Eye (tissue), 1 donor: ENCODE measurements around the gene HOXB1.
A peak's percentile ranks its signal among the peaks of the same experiment; 100 is the strongest.

Experiments used
- DNase-seq: peaks from one replicate; pipeline ENCODE4 v3.0.0-alpha.2; 2015

Gene HOXB1

GRCh38 chr17:48567209-48567608 lies 36.4 kb upstream of the HOXB1 start:
- no peak for DNase-seq

DNA sequence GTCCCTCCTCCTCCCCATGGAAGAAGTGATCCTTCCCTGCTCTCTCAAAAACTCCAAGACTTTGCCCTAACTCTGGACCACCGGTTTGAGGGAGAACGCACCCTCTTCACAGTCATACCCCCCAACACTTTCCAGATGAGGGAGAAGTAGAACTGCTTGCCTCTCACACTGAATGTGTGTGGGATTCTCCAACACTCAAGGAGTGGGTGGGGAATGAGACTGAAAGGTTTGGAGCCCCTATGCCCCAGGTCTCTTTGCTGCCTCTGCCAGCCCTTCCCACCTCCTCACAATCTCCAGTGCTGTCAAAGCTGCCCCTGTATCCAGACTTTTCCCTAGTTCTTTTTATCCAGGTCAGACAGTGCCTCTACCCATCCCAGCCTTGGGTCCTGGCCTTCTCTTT lies 35.9 kb upstream of the HOXB1 start:
- DNase-seq = no peak

DNA sequence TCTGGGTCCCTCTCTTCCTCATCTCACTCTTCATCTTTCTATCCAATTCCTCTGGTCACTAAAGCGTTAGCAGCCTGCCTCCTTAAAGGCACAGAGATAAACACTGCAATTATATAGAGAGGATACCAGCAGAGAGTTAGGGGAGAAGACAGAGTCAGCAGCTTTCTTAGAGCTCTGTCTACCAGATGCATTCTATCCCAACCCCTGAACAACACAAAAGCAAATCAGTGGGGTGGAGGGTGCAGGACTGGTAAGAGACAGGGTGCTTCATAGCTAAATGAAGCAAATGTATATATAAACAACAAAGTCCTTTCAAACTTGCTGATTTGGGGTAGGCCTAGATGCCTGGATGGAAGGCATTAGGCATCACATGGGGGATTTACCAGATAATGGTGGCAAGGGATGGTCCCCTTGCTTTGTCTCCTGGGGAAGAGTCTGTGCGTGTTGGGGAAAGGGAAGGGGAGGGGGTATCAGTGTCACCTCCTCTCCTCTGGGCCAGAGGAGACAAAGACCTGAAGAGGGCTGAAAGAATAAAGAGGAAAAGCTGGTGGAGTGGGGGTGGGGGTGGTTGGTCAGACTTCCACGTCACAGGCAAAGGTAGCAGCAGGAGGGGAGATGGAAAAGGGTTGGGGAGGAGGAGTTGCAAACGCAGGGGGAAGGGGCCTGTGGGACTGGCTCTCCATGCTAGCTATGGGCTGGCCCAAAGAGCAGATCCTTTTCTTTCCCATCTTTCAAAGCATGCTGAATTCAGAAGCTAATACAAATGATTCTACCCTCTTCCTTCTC lies 35.3 kb upstream of the HOXB1 start:
- DNase-seq = no peak

DNA sequence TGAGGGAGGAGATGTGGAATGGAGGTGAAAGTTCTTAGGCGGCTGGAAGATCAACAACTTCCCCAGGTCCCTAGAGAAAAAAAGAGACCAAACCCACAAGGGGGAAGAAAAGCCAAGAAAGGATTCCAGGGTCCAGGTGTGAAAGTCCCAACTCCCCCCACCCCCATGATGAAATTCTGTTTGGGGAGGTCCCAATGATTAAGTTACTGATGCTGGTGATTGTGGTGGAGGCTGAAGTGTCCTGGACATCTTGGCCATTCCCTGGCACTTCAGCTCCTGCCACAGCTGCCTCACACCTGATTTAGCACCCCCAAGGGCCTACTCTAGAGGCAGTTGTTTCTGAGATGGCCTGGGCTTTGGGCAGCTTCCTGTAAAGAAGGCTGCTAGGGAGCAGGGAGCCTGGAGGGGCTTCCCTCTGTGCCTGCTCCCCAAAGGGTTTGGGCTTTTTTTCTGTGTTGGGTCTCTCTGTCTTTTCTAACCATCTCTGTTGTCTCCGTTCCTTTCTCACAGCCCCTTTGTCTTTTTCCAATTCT lies 34.3 kb upstream of the HOXB1 start:
- DNase-seq = no peak

DNA sequence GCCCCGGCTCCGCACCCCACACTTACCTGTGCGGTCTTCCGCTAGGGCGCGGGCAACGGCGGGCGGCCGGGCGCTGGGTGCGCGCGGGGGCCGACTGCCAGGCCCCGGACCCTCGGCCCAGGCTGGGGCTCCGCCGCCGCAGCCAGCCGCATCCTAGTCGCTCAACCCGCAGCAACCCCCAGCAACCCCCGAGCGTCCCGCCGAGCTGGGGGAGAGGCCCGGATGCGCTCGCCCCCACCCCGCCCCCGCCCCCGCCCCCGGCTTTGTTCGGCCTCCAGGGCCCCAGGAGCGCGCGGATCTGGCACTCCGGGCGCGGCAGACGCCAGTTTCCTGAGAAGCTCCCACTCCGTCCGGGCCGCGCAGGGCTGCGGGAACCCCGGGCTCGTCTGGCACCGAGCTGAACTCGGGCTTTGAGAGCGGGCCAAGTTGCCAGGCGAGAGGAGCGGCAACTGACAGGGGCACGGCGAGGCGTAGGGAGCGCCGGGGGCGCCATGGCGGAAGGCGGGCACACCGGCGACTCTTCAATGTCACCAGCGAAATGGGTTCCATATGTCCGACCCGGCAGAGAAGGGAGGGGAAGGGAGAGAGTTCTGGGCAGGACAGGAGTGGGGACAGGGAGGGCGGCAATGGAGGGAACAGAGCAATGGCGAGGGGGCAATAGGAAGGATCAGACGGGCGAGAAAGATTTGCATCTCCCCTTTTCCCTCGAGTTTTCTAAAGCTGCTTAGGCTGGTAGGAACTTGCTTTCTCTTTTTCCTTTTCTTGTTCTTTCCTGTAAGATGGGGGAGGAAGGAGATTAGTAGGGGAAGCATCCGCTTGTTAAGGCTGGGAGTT lies 33.6 kb upstream of the HOXB1 start:
- DNase-seq = no peak

DNA sequence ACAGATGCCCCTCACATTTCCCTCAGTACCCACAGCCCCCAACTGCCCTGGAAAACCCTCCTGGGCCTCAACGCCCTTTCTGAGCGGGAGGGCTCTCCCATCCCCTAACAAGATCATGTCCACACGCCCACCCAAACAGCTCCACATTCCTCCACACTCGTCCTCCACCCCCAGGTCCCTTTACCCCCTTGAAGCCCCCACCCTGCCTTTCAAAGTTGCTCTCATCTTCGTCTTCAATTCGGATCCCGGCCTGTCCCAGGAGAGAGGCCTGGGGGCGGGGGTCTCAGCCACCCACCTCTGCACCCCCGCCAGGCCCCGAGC lies 33.0 kb upstream of the HOXB1 start:
- DNase-seq = no peak

GRCh38 chr17:48563385-48563838 lies 32.6 kb upstream of the HOXB1 start:
- no peak for DNase-seq

- no peak for DNase-seq
Measured at GRCh38 chr17:48562934-48563333, 32.1 kb upstream of the HOXB1 start.

DNA sequence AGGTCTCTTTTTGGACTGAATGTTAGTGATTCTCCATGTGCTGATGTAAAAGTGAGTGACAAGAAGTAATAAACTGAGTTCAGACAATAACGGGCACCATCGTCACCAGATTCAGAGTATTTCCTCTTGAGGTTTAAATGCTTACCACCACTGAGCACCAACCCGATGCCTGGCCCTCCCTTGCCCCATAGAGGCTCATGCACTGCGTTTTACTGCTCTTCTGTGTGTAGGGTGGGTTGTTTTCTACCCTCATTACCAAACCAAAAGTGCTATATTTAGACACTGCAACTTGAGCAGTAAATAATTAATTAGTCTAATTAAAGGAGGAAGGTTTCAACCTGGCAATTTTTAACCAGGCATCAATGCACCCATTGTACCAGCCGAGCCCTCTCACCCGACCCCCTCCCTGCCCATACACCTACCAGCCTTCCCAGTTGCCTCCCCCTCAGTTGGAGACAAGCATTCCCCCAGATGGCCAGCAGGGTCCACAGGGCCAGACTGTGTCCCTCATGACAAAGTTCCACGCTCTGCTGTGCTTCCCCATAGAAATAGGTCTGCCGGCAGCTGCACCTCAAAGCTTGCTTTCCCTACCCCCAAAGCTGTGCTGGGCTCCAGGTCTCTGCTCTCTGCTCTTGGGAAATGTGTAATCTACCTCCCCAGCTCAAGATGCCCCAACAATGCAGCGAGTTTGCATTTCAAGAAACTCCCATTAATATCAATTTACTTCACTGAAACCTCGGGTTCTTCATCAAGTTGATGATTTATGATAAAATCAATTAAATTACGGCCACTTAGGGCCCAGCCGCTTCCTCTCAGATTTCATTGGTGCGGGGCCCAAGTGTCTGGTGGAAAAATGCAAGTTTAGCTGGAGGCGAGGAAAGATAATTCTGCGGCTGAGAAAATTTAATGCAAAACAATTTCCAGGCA lies 31.3 kb upstream of the HOXB1 start:
- no peak for DNase-seq

DNA sequence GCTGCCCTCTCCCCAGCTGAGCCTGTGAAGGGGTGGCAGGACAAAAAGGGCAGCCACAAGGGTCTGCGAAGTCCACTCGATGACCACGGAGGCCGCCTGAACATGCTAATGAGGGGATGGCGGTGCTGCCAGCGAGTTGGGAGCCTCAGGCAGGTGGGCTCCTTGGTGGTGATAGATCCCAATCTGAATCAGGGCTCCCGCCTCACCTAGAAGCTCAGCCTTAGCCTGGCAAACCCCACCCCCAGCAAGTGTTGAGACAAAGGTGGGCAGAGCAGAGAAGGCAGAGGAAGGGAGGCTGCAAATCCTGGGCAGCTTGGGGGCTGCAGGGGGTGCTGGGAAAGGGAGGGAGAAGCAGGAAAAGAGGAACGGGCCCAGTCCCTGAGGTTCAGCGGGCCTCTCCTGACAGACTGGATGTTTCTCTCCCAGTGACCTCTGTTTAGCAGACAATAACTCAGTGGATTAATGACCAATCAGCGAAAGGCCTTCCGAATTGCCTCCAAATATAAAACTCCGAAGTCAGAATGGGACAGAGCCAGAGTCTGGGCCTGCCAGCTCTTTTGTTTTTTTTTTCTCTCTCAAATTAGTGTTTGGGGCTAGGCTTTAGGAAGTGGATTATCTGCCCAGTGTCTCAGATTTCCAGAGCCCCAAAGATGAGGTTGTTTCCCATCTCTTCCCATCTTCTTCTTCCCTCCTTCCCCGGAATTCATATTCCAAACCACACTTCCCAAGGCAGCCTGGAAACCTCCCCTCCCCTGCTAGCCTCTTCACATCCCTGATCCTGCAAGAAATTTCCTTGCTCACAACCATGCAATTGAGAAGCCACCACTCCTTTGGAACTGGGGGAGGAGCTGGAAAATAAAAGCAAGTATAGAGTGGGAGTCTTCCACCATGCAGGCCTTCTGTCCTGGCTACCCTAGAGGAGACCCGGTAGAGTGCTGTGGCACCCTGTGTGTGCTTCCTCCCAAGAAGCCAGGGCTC lies 29.3 kb upstream of the HOXB1 start:
- no peak for DNase-seq

DNA sequence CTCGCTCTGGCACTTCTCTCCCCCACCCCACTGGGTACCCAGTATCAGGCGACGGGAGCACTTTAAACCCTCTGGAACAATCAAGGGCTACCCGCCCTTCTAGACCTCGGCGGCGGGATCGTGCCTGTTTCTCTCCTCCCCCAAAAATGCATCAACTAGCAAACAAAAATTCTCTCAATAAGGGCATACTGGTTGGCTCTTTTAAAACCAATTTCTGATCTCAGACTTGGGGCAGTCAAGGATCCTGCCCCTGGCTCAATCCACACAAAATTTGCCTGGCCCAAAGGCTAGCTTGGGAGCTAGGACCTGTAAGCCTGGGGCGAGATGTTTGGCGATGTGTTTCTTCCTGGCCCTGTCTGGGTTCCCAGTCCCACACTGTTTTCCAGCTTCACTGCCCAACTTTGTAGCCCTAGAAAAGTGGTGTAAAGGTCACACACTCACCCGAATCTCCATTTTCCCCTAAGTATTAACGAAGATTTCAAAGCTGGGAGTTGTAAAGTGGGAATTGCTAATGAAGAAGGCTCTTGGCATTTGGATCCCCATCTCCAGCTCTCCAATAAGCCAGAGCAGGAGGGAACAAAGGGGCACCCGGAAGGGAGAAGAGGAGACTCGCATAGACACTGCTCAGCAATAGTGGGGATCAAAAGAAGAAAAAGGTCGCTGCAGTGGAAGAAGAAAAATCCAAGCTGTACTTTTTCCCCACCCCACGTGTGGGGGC lies 28.5 kb upstream of the HOXB1 start:
- no peak for DNase-seq

DNA sequence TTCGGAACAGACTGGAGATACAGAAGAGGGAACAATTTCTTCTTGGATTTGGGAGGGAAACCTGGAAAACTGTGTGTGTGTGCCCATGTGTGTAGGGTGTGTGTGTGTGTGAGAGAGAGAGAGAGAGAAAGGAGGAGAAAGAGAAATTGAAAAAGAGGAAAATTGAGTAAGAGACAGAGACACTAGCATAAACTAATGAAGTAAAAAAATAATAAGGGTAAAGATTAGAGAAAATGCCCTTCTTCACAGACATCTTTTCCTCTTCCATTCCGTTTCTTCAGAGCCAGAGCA lies 28.0 kb upstream of the HOXB1 start:
- DNase-seq = peak; percentile 19

DNA sequence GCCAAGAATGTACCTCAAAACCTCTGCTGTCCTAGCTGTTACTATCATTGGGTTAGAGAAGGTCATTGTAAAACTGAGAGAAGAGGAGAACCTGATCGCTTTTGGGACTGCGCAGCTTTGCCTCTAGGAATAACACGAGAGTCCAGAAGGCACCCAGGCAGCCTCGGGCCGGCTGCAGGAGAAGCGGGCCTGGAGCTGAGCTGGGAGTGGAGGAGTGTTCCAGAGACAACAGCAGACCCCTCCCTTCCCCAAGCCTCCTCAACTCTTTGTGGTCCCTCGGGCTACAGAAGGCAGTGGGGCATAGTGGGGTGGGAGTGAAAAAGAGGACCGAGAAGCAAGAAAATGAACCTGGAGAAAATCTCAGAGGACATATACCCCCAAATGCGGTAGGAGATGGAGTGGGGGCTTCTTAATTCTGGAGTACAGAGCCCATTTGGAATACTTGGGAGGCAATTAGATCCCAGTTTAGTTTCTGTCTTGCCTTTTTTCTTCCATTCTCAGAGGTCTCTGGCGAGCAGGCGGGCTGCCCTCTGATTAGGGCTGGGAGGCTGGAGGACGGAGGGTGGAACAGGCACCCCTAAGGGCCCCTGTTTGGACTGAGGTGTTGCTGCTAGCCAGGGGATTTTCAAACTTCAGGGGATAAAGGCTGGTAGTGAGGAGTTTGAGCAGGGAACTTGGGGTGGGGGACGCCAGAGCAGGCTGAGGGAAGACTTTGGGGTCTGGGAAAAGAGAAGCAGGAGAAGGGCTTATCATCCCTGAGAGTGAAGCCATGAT lies 27.4 kb upstream of the HOXB1 start:
- no peak for DNase-seq

DNA sequence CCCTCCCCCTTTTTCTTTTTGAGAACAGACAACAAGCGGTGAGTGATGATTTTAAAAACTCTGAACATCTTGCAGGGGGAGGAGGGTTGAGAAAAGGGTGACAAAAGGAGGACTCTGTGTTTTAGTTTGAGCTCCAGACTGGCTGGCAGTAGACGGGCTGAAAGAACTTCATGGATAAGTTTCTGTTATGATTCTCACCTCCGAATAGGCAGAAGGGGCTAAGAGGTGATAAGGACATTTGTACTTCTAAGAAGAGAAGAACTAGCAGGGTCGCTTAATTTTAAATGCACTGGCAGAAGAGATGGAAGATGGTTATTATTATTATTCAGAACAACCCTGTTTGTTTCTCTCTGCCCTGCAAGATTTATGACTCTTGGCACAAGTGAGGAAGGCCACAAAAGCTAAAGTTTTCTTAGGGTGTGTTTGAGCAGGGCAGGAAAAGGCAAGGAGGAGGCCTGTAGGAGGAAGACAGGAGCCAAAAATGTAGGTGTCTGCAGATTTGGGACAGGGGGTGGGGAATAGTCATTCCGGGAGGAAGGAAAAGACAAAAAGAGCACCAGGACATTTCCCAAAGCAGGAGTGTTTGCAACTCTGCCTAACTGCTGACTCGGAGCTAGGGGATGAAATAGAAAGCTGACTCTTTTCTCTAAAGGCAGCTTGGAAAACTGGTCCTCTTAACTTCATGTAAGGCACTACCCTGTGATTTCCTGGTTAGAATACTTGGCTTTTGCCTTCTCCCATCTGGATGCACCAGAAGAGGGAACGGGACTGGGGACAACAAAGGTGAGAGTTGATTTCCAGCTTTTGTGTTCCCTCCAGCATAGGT lies 26.0 kb upstream of the HOXB1 start:
- peak; percentile 10 for DNase-seq

DNA sequence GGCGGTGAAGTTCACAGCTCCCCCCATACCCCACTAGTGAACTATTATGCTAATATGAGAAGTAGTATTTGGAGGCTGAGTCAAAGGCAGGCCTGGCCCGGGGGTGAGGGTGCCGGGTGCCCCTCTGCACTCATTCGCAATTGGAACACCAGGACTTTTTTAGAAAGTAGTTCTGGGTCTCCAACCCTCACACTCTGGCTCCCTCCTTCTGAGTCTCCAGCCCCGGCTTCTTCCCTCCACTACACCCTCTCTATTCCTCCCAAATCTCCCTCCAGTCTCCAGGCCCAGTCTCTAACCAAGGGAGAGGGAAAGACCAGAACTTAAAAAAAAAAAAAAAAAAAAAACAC lies 25.4 kb upstream of the HOXB1 start:
- DNase-seq = peak; percentile 3

DNA sequence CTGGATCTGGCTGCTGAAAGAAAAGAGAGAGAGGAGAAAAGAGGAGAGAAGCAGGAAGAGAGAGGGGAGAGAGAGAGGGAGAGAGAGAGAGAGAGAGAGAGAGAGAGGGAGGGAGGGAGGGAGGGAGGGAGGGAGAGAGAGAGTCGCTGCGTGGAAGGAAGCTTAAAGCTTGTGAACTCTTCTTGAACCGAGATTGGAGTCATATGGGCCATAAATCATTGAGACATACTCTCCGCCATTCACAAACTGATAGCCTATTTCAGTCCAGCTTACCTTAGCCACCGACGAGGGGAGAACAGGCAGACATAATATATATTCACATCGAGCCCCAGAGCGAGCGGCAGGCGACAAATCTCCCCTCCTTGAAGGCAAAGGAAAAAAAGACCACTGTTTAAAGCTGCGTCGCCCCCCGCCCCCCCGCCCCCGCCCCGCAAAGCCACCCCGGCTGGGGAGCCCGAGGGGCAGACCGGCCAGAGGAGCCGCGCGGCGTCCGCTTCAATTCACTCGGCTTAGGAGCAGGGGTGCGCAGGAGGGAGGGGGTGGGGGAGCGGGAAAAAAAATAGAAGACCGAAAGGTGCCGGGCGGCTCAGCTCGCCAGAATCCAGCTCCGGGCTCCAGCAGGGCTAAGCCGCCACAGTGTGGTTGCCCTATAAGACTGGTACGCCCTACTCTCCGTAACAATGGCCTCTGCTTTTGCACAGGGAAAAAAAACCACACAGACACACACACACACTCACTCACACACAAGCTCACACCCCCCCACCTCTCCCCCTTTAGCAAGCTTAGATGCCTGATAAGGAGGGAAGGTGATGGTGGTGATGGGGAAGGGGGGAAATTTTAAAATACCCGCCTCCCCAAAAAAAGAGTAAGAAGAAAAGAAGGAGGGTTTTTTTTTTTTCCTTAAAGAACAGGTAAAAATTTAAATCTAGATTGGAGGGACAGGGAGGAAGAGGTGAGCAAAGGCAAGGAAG lies 24.7 kb upstream of the HOXB1 start:
- DNase-seq = peak; percentile 46

DNA sequence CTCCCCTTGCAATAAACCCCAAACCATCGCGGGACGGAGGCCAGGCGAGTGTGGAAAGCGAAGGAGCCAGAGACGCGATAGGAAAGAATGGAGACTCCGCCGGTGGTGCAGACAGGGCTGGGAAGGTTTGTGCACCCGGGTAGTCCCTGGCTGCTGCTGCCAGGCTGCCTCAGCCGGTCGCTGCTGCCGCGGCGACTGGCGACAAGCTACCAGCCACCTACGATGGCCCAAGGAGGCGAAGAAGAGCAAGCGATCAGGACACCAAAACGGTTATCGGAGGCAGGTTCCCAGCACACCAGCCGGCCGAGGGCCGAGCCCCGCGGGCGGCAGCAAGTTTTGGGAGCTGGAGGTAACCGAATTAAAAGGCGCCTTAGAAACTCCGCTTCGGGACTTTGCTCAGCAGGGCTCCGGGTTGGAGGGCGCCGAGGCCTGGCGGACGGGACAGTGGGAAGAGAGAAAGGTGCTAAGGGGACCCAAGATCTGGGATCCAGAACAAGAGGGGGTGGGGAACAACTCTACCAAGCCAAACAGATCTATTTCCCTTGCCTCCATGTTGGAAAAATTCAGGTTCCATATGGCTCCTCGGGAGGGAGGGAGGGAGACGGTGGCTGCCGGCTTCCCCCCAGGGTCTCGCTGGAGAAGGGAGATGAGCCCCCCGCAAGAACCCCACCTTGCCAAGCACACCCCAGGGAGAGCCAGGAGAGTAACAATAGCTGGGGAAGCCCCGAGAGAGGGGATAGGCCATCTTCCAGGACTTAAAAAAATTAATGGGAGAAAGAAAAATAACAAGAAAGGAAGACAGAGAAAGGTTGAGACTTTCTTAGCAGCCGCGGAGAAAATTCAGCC lies 23.8 kb upstream of the HOXB1 start:
- DNase-seq = peak; percentile 54
